Naive B cell (primary cell): Measurements from ENCODE around the gene PAAF1. TPM values are rescaled to one million over a fixed set of nuclear protein-coding genes. Genes with fewer than 3 reads are reported as not detected.
A peak's percentile ranks its signal among the peaks of the same experiment; 100 is the strongest.
"Not testable (repeated sequence)": the region's sequence is repeated elsewhere in the genome, so short reads cannot be mapped to it uniquely, and the experiment has no call there.

Source experiments
- ATAC-seq, 2 donors: fragments of 150-1000 bp; cut with Tn5 transposase; 2 replicates each; pipeline ENCODE4 v1.10.0; 2021; ENCODE audit warnings: low read depth in 2 of 2, mild to moderate bottlenecking in 2 of 2, moderate library complexity in 2 of 2
- DNase-seq: peaks from one replicate; pipeline ENCODE4 v3.0.0; 2022
- H3K27ac Mint-ChIP-seq, 6 donors: one replicate each; pipeline ENCODE4 v1.8.0; 2020 to 2022; ENCODE audit warnings: mild to moderate bottlenecking in 6 of 6, mixed read lengths in 6 of 6, moderate library complexity in 5 of 6, inconsistent platforms in 2 of 6
- H3K27me3 Mint-ChIP-seq, 3 donors: one replicate each; pipeline ENCODE4 v1.8.0; 2021 to 2022; ENCODE audit warnings: mixed read lengths in 3 of 3, mild to moderate bottlenecking in 1 of 3
- H3K36me3 Mint-ChIP-seq, 2 donors: one replicate each; pipeline ENCODE4 v1.8.0; 2020 to 2022; ENCODE audit warnings: mixed read lengths in 2 of 2, inconsistent platforms in 1 of 2, mild to moderate bottlenecking in 1 of 2
- H3K4me1 Mint-ChIP-seq, 3 donors: one replicate each; pipeline ENCODE4 v1.8.0; 2020 to 2022; ENCODE audit warnings: mixed read lengths in 3 of 3, inconsistent platforms in 1 of 3, mild to moderate bottlenecking in 1 of 3, moderate library complexity in 1 of 3
- H3K4me3 Mint-ChIP-seq, 8 donors: one replicate each; pipeline ENCODE4 v1.8.0; 2020 to 2022; ENCODE audit warnings: mild to moderate bottlenecking in 8 of 8, mixed read lengths in 8 of 8, moderate library complexity in 8 of 8, inconsistent platforms in 2 of 8
- H3K9me3 Mint-ChIP-seq, 7 donors: one replicate each; pipeline ENCODE4 v1.8.0; 2020 to 2022; ENCODE audit warnings: mixed read lengths in 7 of 7, mild to moderate bottlenecking in 5 of 7, inconsistent platforms in 2 of 7, moderate library complexity in 1 of 7
- polyA plus RNA-seq, 6 donors: library from polyadenylated mRNA; unstranded; fragments of 300-500 nt; fragmentation: Illumina TruSeq; gene quantifications; one replicate each; pipeline ENCODE4 v1.2.3, GENCODE V29; 2021; ENCODE audit warnings: low read depth in 6 of 6

The PAAF1 gene
- polyA plus RNA-seq, 6 donors from 2014 or later: 11.5 to 22.5 (median 16.0) TPM

GRCh38 chr11:73894725-73895335, 18.0 kb downstream of the PAAF1 start:
- Mint-ChIP-seq H3K4me3 (no peak overlapping the region), H3K27me3 (no peaks in the 10 kb centered on the region), H3K36me3 (peaks cover 9% of the 10 kb centered on the region in 2 donors), H3K9me3 (no peaks in the 10 kb centered on the region), H3K27ac (peak overlapping the region in 1 of 6 donors; percentile 51), H3K4me1 (no peaks in the 10 kb centered on the region)
- DNase-seq: no peak
- no peak for ATAC-seq

DNA sequence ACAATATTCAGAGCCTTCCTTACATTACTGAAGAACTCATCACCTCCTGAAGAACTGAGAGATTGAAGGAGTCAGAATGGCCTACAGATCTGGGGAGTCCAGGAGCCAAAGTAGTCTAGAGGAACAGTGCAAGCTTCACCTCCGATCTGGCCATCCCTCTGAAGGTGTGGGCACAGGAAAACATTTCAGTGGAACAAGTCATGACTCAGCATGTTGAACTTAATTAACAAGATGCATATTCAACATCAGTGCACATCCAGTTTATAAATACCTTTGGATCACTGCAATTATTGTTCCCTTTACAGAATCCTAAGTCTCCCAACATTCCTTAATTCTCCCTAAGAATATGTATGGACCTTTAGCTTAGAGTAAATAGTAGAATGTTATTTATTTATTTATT, 25.5 kb downstream of the PAAF1 start:
- DNase-seq (no peak), ATAC-seq (no peak)
- Mint-ChIP-seq H3K4me1 (no peaks in the 10 kb centered on the region), H3K9me3 (no peaks in the 10 kb centered on the region), H3K27ac (no peak overlapping the region), H3K36me3 (peaks cover 7 to 20% of the 10 kb centered on the region in 2 donors), H3K4me3 (peak overlapping the region in 1 of 8 donors; percentile 5), H3K27me3 (no peaks in the 10 kb centered on the region)

DNA sequence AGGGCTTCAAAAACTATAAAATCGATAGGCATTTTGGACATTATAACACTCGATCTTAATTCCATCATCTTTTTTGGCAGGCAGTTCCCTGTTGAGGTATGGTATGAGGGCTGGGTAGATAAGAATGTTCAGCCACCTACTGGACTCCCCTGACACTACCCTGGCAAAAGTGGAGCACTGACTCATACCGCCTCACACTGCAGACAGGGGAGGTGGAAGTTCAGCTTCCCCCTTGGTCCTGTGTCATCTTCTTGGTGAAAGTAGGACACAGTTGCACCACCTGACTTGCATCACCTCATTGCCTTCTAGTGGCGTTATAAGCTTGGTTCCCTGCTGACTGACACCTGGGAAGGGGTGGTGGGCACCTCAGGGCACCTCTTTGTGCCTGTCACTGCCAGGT, 30.4 kb downstream of the PAAF1 start:
- H3K9me3 Mint-ChIP-seq: no peaks in the 10 kb centered on the region
- DNase-seq (no peak), ATAC-seq (no peak)
- H3K27me3 Mint-ChIP-seq: no peaks in the 10 kb centered on the region
- H3K4me3 Mint-ChIP-seq: no peak overlapping the region
- no peaks in the 10 kb centered on the region for H3K4me1 Mint-ChIP-seq
- H3K36me3 Mint-ChIP-seq: peaks cover 16 to 21% of the 10 kb centered on the region in 2 donors
- no peak overlapping the region for H3K27ac Mint-ChIP-seq

GRCh38 chr11:73912026-73912425, 35.2 kb downstream of the PAAF1 start:
- Mint-ChIP-seq H3K4me1 (no peaks in the 10 kb centered on the region), H3K36me3 (peaks cover 23 to 29% of the 10 kb centered on the region in 2 donors), H3K27me3 (no peaks in the 10 kb centered on the region), H3K27ac (no peak overlapping the region), H3K4me3 (no peak overlapping the region), H3K9me3 (no peaks in the 10 kb centered on the region)
- DNase-seq (no peak), ATAC-seq (no peak)

DNA sequence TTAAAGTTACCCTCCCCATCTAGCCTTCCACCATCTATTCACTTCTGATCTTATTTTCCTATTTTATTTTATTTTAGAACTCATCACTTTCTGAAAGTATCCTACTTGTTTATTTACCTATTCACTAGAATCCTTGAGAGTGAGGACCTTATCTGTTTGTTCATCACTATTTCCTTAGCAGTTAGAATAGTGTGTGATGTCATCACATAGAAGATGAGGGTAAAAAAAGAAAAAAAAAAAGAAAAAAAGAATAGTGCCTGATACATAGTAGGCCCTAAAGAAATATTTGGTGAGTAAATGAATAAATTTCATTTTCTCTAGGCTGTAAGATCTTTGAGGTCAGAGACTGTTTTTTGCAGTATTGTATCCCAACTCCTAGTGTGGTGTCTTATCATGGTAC, 36.7 kb downstream of the PAAF1 start:
- Mint-ChIP-seq H3K9me3 (no peaks in the 10 kb centered on the region), H3K36me3 (peaks cover 24 to 29% of the 10 kb centered on the region in 2 donors), H3K4me3 (no peak overlapping the region), H3K4me1 (no peaks in the 10 kb centered on the region), H3K27ac (peak overlapping the region in 3 of 6 donors; percentile 21 to 81 (median 39)), H3K27me3 (no peaks in the 10 kb centered on the region)
- ATAC-seq (no peak), DNase-seq (no peak)

GRCh38 chr11:73914284-73914683, 37.5 kb downstream of the PAAF1 start:
- no peaks in the 10 kb centered on the region for H3K27me3 Mint-ChIP-seq
- peaks cover 30 to 32% of the 10 kb centered on the region in 2 donors for H3K36me3 Mint-ChIP-seq
- H3K4me3 Mint-ChIP-seq: no peak overlapping the region
- DNase-seq (no peak), ATAC-seq (no peak)
- H3K9me3 Mint-ChIP-seq: no peaks in the 10 kb centered on the region
- H3K27ac Mint-ChIP-seq: no peak overlapping the region
- H3K4me1 Mint-ChIP-seq: no peaks in the 10 kb centered on the region

- Mint-ChIP-seq H3K27ac (no peak overlapping the region), H3K4me1 (no peaks in the 10 kb centered on the region), H3K9me3 (no peaks in the 10 kb centered on the region), H3K27me3 (no peaks in the 10 kb centered on the region), H3K4me3 (no peak overlapping the region), H3K36me3 (peaks cover 23 to 33% of the 10 kb centered on the region in 2 donors)
- DNase-seq (no peak), ATAC-seq (no peak)
Observed at GRCh38 chr11:73916435-73916834, 39.6 kb downstream of the PAAF1 start.

DNA sequence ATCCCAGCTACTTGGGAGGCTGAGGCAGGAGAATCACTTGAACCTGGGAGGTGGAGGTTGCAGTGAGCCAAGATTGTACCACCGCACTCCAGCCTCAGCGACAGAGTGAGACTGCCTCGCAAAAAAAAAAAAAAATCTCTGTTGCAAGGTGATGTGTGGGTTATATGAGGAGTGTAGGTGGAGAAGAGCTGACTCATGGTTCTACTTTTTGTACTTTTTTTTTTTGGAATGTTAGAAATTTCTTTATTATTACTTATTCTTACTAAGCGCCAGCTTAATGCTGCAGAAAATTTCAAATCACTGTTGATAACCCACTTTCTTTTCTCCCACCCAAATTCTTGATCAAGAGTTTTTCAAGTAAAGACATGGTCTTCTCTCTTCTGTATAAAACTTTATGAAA, 44.4 kb downstream of the PAAF1 start:
- Mint-ChIP-seq H3K36me3 (peaks cover 7 to 29% of the 10 kb centered on the region in 2 donors), H3K27ac (no peak overlapping the region)

GRCh38 chr11:73929388-73929787, 52.6 kb downstream of the PAAF1 start:
- ATAC-seq (no peak), DNase-seq (no peak)
- Mint-ChIP-seq H3K36me3 (peaks cover 14 to 20% of the 10 kb centered on the region in 2 donors), H3K27ac (no peak overlapping the region), H3K27me3 (no peaks in the 10 kb centered on the region), H3K4me1 (no peaks in the 10 kb centered on the region), H3K4me3 (no peak overlapping the region), H3K9me3 (no peaks in the 10 kb centered on the region)

More for the DNA sequence above, 44.4 kb downstream of the PAAF1 start:
- Mint-ChIP-seq H3K9me3 (no peaks in the 10 kb centered on the region), H3K4me1 (no peaks in the 10 kb centered on the region), H3K27me3 (no peaks in the 10 kb centered on the region), H3K4me3 (no peak overlapping the region)
- DNase-seq (no peak), ATAC-seq (no peak)

- ATAC-seq (no peak), DNase-seq (no peak)
- Mint-ChIP-seq H3K27ac (no peak overlapping the region), H3K4me3 (no peak overlapping the region), H3K4me1 (no peaks in the 10 kb centered on the region), H3K36me3 (peaks cover 17 to 21% of the 10 kb centered on the region in 2 donors), H3K27me3 (no peaks in the 10 kb centered on the region), H3K9me3 (no peaks in the 10 kb centered on the region)
Observed at GRCh38 chr11:73931039-73931645, 54.3 kb downstream of the PAAF1 start.

- DNase-seq (no peak), ATAC-seq (no peak)
- Mint-ChIP-seq H3K4me1 (no peaks in the 10 kb centered on the region), H3K36me3 (peaks cover 15 to 19% of the 10 kb centered on the region in 2 donors), H3K9me3 (no peaks in the 10 kb centered on the region), H3K27me3 (no peaks in the 10 kb centered on the region), H3K4me3 (no peak overlapping the region), H3K27ac (no peak overlapping the region)
Observed at GRCh38 chr11:73931951-73932350, 55.2 kb downstream of the PAAF1 start.

DNA sequence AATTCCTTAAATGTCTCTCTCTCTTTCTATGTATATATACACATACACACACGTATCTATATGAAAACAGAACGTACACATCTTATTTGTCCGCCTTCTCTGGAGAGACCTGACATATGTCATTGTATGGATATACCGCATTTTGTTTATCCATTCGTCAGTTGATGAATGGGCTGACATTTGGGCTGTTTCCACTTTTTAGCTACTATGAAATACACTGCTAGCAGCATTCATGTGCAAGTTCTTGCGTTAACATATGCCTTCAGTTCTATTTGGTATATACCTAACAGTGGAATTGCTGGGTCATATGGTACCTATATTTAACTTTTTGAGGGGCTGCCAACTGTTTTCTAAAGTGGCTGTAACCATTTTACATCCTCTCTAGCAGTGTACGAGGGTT, 56.0 kb downstream of the PAAF1 start:
- no peak overlapping the region for H3K27ac Mint-ChIP-seq
- no peak for DNase-seq
- peaks cover 9 to 14% of the 10 kb centered on the region in 2 donors for H3K36me3 Mint-ChIP-seq

DNA sequence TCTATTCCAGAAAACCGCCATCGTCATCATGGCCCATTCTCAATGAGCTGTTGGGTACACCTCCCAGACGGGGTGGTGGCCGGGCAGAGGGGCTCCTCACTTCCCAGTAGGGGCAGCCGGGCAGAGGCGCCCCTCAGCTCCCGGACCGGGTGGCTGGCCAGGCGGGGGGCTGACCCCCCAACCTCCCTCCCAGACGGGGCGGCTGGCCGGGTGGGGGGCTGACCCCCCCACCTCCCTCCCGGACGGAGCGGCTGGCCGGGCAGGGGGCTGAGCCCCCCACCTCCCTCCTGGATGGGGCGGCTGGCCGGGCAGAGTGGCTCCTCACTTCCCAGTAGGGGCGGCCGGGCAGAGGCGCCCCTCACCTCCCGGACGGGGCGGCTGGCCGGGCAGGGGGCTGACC, 59.2 kb downstream of the PAAF1 start:
- ATAC-seq, H3K27ac Mint-ChIP-seq, H3K9me3 Mint-ChIP-seq, H3K4me1 Mint-ChIP-seq, DNase-seq, H3K4me3 Mint-ChIP-seq, H3K27me3 Mint-ChIP-seq: not testable (repeated sequence)
- peaks cover 15 to 18% of the 10 kb centered on the region in 2 donors for H3K36me3 Mint-ChIP-seq

More for the DNA sequence above, 56.0 kb downstream of the PAAF1 start:
- Mint-ChIP-seq H3K4me3 (no peak overlapping the region), H3K4me1 (no peaks in the 10 kb centered on the region), H3K27me3 (no peaks in the 10 kb centered on the region), H3K9me3 (no peaks in the 10 kb centered on the region)
- no peak for ATAC-seq

GRCh38 chr11:73939096-73939495, 62.3 kb downstream of the PAAF1 start:
- Mint-ChIP-seq H3K27ac (no peak overlapping the region), H3K9me3 (peaks cover 2 to 12% (median 6%) of the 10 kb centered on the region in 7 donors)

More at GRCh38 chr11:73939096-73939495, 62.3 kb downstream of the PAAF1 start:
- Mint-ChIP-seq H3K4me1 (no peaks in the 10 kb centered on the region), H3K4me3 (no peak overlapping the region), H3K27me3 (no peaks in the 10 kb centered on the region), H3K36me3 (peaks cover 9 to 24% of the 10 kb centered on the region in 2 donors)
- ATAC-seq (no peak), DNase-seq (no peak)
